ENCODE measurements around the gene AFAP1L2.
"Not testable (repeated sequence)": the region's sequence is repeated elsewhere in the genome, so short reads cannot be mapped to it uniquely, and the experiment has no call there.

AFAP1L2 gene

GRCh38 chr10:114359041-114359952 lies 45.0 kb downstream of the AFAP1L2 start:
- no peak for DNase-seq

- no peak for DNase-seq
Observed at GRCh38 chr10:114357515-114357996, 46.7 kb downstream of the AFAP1L2 start.

DNA sequence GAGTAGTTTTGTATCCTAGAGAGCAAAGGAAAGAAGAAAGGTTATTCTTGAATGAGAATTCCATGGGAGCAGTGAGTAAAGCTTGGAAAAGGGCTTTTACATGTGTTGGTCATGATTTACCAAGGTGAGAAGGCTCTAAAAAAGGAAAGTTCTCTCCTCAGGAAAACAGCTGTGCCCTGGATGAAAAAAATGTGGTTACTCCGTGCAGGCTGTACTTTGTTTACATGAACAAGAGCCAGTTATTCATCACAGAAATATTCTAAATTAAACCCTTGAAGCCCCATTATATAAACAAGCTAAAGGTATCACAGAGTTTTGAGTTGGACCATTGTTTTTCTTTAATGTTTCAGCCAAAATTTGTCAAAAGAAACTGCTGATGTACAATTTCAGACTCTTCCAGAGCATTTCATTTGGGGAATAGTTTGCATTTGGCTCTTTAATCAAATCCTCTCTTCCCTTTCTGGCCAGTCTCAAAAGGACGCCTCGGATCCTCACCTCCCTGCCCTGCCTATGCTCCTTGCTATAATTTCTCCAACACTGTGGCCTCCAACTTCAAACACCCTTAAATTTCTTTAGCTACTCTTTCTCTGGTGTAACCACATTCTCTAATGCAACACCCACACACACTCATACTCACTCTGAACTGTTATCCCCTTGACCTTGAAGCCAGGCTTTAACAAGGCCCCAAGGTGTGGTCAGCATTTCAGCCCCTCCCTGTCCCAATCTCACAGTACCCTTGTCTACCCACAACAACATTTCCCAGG lies 47.4 kb downstream of the AFAP1L2 start:
- DNase-seq = no peak

DNA sequence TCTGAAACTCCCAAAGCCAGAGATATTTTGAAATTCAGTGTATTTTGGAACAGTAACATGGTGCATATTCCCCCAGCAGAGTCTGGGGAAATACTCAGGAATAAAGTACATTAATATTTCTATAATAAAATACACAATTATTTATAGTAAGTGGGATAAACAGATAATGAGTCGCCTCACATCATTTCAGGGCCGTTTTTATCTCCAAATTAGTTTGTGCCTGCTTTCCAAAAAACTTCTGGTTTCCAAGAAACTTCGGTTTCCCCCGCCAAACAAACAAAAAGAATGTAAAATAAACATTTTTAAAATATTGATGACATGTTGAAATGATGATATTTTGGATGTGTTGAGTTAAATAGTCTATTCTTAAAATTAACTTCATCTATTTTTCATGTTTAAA lies 48.2 kb downstream of the AFAP1L2 start:
- DNase-seq = no peak

DNA sequence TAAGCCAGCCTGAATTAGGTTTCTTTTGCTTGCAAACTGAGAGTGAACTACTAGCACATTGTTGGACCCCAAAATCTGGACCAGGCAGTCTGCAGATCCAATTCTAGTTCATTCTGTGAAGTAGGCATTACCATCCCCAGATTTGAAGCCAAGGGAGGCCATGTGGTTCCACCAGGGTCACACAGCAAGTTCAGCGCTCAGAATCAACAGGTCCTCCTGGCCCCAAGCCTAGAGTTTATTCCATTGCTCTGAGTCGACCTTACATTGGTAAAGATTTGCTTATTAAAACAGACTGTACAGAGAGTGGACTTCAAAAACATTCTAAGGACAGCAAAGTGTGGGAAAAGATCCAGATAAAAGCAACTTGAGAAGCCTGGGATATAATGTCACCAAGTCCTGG lies 50.9 kb downstream of the AFAP1L2 start:
- DNase-seq = no peak

GRCh38 chr10:114352653-114353298 lies 51.5 kb downstream of the AFAP1L2 start:
- DNase-seq = no peak

GRCh38 chr10:114350751-114351150 lies 53.6 kb downstream of the AFAP1L2 start:
- DNase-seq = no peak

- no peak for DNase-seq
Observed at GRCh38 chr10:114349522-114350215, 54.6 kb downstream of the AFAP1L2 start.

GRCh38 chr10:114349071-114349470 lies 55.2 kb downstream of the AFAP1L2 start:
- DNase-seq = not testable (repeated sequence)

DNA sequence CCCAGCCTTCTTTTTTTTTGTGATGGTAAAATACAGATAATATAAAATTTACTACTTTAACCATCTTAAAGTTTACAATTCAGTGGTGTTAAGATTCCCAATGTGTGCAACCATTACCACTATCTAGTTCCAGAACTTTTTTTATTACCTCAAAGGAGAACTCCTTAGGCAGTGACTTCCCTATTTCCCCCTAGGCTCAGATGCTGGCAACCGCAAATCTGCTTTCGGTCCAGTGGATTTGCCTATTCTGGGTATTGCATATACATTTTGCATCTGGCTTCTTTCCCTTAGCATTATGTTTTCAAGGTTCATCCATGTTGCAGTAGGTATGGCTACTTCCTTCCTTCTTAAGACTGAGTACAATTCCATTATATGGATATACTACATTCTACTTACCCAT lies 56.5 kb downstream of the AFAP1L2 start:
- DNase-seq = no peak

GRCh38 chr10:114347241-114347640 lies 57.1 kb downstream of the AFAP1L2 start:
- DNase-seq = no peak

DNA sequence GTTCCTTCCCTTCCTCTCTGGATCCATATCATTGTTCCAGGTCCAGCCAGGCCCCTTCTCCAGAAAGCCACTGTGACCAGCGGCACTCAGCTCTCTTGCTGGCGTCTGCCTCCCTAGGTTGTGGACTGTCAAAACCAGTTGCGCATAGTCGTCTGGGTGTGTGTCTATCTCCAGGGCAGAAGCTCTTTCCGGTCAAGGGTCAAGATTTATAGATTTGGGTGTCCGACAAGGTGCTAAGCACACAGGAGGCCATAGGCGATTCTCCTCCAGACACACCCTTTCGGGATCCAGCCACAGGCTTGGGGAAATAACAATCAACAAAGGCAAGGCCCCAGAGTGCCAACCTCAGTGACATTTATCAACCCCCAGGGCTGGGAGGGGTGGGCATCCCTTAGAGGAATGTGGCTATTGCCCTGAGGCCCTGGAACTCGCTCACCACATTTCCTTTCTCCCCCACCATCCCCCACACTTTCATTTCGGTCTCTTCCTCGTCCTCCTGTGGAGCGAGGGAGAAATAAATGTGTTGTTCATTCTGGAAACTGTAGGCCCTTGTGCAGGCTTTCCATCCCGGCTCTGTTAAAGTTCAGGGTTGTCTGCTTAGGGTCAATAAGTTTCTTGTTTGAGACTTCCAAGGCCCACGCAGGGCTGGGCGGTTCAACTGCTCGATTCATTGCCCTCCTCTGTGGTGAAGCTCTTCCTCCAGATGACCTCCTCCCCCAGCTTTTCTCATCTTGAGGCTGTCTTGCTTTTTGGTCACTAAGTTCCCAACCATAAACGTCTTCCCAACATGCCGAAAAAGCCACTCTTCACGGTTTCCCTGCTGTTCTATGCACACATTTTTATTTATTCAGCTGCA lies 57.9 kb downstream of the AFAP1L2 start:
- DNase-seq = no peak

DNA sequence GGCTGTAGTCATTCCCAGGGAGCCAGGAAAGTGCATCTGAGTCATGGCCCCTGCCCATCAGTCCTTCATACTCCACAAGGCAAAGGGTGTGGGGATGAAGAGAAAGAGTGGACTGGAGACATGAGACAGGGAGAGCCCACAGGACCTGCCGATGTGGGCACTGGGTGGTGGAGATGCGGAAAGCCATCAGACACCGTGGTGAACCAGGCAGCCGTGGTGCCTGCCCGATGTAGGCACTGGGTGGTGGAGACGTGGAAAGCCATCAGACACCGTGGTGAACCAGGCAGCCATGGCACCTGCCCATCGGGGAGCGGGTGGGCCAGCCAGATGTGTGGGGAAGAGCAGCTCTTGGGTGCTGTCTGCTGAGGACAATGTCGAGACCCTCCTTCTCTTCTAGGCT lies 58.6 kb downstream of the AFAP1L2 start:
- DNase-seq = no peak

- DNase-seq = no peak
Observed at GRCh38 chr10:114343623-114344505, 60.4 kb downstream of the AFAP1L2 start.

DNA sequence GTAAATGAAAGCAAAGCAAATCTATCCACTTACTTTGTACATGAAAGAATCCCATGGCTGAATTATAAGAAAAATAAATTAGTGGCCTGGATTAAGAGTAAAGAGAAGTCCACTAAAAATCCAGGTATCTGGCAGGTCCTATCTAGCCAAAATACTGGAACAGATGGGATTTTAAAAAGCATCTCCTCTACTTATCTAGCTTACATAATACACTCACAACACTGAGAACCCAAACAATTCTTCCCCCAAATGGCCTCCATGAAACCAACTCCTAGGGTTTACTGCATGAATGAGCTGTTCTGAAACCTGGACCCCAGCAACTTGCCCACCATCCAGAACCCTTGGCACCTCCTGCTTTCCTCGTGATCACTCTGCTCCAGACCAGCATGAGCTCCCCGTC lies 61.3 kb downstream of the AFAP1L2 start:
- DNase-seq = no peak

GRCh38 chr10:114340816-114341215 lies 63.5 kb downstream of the AFAP1L2 start:
- no peak for DNase-seq

GRCh38 chr10:114337510-114338462 lies 66.5 kb downstream of the AFAP1L2 start:
- no peak for DNase-seq

DNA sequence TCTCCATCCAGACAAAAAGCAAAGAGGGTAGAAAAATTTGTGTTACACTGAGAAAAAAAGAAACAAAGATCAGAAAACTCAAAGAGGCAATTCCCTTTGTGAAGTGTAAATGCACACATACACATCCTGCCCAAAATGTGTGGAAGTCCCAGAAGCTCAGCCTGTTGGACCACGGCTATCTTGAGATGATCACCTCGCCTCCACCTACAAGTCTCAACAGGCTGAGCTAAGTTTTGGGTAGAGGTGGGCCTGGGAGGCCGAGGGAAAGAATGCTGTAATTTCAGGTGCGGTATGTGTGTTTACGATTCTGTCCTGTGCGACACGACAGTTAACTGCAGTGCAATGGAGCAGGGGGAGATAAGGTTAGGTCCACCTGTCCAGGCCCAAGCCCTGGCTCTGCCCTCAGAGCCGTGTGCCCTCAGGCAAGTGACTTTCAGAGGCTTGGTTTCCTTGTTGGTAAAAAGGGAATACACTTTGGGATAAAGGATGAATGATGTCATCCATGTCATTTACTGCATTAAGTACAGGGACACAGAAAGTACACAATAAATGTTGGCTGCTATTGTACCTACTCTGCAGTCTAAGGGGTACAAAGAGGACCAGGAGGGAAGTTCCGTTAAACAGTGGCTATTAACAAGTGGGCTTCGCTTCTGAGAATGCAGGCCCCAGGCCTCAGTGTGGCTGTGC lies 67.3 kb downstream of the AFAP1L2 start:
- DNase-seq = no peak

DNA sequence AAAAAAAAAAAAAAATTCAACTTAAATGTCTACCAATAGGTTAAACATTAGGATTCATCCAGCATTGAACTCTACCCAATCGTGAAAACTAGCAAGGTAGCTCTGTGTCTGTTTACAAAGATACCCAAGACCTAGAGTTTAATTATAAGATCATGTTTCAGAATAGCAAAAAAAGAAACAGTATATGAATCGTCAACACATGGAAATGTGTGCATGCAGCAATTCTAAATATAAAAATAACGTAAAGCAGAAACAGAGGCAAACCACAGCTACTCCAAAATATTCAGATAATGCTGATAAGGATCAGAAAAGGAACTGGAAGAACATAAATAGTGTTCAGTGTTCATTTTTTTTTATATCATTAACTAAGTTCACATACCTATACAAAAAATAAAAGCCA lies 68.7 kb downstream of the AFAP1L2 start:
- DNase-seq = no peak
